Activated T-cell treated with anti-CD3 and anti-CD28 coated beads for 4 hours (primary cell): Measurements from ENCODE around the gene ACACB.
A peak's percentile ranks its signal among the peaks of the same experiment; 100 is the strongest.

Experiments used
- DNase-seq: peaks from one replicate; pipeline ENCODE4 v3.0.0-alpha.2; 2020

The ACACB gene

DNA sequence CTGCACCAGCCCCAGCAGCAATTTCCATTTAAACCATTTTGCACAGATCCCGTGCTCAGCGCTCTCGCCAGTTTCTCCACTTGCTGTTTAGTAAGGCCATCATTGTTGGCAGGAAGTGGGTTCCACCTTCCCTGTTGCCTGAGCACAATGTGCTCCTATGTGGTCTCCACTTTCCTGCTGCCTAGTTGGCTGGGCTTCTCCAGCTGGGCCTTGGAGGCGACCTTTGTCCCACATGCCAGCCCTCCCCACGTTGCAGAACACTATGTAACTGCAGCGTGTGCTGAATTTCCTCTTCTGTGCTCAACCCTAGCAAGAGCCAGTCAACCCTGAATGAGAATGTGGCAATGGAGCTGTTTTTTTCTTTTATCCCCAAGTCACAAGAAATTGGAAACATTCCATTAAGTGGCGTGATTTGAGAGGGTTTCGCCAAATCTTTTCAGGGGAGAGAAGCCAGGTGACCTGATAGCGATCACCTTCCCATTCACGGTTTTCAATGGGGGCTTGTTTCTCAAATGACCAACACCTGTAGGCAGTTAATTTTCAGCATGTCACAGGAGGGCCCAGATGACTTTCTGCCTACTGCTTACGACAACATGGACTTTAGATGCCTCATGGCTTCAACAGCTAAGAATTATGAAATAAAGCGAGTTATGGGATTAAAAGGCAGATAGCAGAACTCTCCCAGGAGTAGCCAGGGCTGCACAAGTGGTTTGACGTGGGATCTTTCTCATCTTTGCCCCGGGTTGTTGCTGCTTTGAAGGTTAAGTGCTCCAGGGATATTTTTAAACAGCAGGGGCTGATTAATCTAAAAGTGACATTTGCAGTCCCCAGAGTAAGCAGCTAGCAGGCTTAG is at the start of gene ACACB:
Gene ACACB, plus strand, starts transcription at position 830 of the 853 bp plus-strand sequence. CDS start 22,819 bp downstream, outside the sequence.
- no peak for DNase-seq

DNA sequence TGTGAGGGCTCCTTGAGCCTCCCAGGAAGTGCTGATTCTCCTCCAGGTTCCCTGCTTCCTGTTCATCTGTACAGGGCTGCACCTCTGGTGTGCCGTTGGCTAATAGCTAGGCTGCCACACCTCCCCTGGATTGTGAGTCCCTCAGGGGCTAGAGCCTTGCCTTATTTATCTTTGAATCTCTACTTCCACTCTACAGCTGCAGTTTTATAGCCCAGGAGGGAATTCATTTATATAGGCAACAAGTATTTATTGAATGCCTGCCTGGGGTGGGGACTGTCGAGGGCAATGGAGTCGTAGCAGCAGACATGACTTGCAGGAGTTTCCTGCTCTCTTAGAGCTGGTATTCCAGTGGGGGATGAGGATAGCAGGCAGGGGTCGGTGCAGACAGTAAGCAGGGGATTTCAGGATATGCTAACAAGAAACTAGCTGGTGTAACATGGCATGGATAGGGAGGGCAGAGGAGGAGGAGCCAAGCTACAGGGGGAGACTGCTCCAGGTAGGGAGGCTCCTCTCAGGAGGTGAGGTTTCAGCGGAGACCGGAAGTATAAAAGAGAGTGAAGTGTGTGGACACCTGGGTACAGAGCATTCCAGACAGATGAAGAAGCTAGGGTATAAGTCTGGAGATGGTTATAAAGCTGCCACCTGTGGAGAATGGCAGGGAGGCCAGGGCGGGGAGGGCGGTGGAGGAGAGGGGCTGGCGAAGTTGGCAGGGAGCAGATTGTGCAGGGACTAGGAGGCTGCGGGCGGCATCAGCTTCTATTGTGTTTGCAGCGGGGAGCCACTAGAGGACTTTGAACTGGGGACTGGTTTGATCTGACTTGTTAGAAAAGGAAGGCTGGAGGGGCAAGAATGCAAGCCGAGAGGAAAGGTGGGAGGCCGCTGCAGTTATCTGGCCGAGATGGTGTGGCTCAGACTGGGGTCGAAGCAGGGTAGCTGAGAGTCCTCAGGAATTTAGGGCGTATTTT is 46.8 kb upstream of the ACACB start:
- no peak for DNase-seq

DNA sequence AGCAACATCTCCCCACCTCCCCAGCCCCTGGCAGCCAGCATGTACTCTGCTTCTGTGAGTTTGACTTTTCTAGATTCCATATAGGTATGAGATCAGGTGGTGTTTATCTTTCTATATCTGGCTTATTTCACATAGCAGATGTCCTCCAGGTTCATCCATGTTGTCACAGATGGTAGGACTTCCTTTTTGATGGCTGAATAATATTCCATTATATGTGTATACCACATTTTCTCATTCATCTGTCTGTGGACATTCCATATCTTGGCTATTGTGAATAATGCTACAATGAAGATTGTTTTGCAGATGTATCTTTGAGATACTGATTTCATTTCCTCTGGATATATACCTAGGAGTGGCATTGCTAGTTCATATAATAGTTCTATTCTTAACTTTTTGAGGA is 41.5 kb upstream of the ACACB start:
- no peak for DNase-seq

DNA sequence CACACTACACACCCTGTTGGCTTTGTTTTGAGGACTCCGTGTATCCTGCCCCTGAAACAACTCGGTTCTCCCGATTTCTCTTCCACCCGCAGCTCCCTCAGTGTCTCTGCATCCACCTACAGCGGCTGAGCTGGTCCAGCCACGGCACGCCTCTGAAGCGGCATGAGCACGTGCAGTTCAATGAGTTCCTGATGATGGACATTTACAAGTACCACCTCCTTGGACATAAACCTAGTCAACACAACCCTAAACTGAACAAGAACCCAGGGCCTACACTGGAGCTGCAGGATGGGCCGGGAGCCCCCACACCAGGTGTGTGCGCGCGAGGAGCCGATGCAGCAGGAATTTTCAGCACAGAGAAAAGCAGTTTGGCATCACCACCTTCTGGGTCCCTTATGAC is 33.6 kb upstream of the ACACB start:
- DNase-seq = no peak

DNA sequence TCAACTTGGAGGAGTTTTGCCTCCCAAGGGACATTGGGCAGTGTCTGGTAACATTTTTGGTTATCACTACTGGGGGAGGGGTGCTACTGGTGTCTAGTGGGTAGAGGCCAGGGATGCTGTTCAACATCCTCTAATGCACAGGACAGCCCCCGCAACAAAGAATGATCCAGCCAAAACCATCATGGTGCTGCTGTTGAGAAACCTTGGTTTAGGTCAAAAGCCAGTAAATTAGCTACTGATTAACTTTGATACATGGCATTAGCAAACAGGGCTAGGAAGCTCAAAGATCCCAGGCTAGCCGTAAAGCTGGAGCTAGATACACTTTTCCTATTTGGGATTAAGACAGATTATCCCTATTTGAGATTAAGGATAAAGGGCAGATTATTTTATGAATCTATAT is 32.0 kb upstream of the ACACB start:
- no peak for DNase-seq

DNA sequence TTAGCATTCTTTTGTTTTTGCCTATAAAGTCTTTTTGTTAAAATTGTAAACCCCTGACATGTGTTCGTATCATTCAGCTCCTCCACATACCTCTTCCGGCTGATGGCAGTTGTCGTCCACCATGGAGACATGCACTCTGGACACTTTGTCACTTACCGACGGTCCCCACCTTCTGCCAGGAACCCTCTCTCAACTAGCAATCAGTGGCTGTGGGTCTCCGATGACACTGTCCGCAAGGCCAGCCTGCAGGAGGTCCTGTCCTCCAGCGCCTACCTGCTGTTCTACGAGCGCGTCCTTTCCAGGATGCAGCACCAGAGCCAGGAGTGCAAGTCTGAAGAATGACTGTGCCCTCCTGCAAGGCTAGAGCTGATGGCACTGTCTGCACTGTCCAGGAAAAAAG is 30.8 kb upstream of the ACACB start:
- DNase-seq = no peak

DNA sequence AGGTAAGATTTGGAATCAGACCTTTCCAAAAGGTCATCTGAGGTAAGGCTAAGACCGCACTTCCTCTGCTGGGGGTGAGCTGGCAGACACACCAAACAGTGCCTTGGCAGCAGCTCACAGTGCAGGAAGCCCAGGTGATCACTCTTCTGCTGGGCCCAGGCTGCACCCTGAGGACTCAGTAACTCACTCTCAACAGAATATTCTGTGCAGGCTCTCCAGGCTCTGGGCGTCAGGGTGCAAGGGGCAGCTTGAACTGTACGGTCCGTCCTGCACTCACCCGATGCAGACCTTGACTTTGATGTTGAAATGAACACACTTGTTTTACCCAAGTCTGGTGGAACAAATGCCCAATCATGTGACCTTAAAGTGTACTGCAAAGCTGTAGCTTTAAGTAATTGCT is 29.1 kb upstream of the ACACB start:
- DNase-seq = no peak

DNA sequence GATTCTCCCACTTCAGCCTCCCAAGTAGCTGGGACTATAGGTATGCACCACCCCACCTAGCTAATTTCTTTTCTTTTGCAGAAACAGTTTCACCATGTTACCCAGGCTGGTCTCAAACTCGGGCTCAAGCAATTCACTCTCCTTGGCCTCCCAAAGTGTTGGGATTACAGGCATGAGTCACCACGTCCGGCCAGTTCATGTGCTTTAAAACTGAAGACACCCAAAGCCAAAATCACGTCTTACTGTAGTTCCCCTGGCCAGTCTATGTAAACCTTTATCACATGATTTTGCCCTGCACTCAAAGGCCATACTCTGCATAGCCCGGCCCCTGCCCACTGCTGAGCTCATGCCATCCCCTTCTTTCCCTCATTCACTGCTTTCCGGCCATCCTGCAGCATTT is 27.6 kb upstream of the ACACB start:
- no peak for DNase-seq

DNA sequence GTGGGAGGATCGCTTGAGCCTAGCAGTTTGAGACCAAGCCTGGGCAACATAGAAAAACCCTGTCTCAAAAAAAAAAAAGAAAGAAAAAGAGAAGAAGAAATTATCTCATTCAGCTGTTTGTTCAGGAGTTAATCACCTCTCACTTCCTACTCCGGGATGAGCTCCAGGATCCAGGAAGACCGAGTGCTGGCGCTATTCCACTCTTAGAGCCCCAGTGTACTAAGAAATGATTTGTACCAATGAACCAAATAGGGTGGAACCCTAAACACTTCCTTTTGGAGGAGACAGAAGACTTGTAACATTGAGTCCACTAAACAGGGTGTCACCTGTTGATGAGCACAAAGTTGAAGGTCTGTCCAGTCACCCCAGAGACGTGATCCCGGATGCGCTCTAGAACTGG is 26.7 kb upstream of the ACACB start:
- no peak for DNase-seq

DNA sequence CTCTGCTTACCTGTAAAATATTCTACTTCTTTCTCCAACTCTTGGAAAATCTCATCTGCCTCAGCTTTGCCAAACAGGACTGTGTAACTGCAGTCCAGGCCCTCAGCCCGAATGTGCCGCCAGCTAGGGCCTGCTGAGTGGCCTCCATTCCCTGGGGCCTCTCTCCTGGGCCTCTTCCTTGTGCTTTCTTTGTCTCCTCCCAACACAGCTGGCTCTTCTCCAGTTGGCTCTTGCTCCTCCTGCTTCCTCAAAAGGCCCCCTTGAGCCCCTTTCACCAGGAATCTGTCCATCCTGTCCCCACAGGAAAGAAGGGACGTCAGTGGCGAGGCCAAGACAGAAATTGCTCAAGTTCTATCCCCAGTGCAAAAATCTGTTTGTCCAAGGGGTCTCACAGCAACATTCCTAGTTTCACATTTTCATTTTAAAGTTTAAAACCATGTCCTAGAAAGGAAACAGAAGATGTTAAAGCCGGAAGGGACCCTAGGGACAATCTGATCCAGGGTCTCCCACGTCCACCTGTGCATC is 23.8 kb upstream of the ACACB start:
- DNase-seq = no peak

DNA sequence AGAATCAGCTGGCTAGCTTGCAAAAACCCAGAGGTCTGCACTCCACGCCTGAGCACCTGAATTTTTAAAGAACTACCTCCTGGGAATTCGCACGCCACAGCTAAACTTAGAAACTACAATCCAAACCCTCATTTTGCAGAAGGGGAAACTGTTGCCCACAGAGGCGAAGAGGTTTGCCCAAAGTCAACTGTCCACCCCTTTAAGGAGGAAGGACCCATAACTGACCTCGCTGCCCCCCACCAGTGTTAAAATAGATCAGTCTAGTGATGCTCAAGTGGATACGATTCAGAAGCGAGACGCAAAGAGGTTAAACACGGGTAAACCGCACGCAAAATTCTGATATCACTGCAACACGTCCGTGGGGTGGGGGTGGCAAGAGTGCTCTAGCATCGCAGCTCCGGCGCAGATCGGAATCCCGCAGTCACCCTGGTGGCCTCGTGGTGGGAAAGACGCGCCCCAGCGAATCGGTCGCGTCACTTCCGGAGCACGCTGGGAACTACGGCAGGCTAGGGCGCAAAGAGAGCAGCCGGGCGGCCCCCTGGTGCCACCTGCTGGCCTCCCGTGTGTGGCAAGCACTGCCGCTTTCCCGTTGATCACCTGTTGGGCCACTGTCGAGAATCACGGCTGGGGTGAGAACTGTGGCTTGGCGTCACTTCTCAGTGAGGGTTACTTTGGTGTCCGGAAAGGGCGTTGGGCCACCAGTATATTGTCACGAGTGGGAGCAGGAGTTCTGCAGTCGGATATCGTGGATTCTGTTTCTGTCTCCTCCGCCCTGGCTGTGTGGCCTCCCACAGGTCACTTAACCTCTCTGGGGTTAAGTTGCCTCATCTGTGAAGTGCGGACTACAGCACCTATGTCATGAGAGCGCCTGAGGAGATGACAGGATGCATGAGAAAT is 23.1 kb upstream of the ACACB start, which contains the start of gene ALKBH2:
Gene ALKBH2, minus strand, starts transcription at position 451 of the 897 bp plus-strand sequence. CDS start 686 bp downstream, outside the sequence.
- DNase-seq = peak; percentile 89

DNA sequence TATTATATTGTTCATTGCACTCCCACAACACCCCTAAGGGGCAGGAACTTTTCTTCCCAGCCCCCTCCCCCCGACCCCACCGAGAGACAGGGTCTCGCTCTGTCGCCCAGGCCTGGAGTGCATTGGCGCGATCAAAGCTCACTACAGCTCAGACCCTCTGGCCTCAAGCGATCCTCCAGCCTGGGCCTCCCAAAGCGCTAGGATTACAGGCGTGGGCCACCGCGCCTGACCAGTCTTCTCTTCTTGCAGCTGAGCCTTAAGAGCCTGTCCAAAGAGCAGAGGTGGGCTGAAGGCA is 19.3 kb upstream of the ACACB start:
- DNase-seq = no peak

DNA sequence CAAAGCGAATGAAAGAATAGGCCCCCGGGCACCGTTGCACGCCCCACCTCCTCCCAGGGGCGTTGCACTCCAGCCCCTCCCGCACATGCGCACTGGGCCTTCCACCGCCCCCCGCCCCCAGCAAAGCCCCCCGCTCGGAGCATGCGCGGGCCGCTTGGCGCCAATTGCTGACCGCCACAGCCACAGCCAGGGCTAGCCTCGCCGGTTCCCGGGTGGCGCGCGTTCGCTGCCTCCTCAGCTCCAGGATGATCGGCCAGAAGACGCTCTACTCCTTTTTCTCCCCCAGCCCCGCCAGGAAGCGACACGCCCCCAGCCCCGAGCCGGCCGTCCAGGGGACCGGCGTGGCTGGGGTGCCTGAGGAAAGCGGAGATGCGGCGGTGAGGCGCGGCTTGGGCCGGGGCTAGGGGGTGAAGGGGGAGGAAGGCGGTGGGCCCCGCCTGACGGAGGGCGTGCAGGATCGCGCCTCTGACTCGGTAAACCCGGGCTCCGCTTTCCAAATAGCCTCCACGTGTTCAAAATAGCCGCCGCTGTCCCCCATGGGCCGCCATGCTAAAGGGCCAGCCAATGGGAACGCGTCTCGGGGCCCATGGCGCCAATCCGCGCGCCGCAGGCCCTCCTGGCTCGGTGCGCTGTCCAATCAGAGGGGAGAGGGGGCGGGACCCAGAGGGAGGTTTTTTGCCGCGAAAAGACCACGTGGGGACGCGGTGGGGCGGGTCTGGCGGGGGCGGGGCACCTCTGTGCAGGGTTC is 18.8 kb upstream of the ACACB start, which contains the start of gene UNG:
Gene UNG, plus strand, starts transcription at position 163 of the 748 bp plus-strand sequence. Its CDS starts 83 bp downstream, at position 246.
- peak; percentile 97 for DNase-seq

DNA sequence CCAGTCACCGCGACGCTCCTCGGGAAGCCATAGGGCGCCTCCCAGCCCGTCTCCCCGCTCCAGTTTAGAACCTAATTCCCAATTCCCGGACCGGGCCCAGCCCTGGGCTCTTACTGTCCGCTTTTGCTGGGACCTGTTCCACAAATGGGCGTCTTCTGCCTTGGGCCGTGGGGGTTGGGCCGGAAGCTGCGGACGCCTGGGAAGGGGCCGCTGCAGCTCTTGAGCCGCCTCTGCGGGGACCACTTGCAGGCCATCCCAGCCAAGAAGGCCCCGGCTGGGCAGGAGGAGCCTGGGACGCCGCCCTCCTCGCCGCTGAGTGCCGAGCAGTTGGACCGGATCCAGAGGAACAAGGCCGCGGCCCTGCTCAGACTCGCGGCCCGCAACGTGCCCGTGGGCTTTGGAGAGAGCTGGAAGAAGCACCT is 18.2 kb upstream of the ACACB start:
- no peak for DNase-seq

DNA sequence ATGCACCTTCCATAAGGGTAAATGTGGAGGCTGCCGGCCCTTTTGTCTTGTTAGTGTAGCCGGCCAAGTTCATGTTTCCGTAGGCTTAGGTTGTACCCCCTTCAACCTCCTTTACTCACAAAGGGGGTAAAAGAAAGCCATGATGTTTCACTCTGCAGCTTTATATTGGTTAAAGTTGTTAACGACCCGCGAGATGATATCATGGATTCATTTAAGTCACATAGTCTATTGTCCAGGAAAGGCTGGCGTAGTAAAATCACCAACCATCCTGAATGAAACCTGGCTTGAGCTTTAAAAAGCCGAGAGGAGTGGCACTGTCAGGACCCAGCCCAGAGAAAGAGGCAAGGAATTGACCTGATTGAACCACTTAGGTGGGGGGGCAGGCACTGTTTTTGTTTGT is 17.7 kb upstream of the ACACB start:
- no peak for DNase-seq

DNA sequence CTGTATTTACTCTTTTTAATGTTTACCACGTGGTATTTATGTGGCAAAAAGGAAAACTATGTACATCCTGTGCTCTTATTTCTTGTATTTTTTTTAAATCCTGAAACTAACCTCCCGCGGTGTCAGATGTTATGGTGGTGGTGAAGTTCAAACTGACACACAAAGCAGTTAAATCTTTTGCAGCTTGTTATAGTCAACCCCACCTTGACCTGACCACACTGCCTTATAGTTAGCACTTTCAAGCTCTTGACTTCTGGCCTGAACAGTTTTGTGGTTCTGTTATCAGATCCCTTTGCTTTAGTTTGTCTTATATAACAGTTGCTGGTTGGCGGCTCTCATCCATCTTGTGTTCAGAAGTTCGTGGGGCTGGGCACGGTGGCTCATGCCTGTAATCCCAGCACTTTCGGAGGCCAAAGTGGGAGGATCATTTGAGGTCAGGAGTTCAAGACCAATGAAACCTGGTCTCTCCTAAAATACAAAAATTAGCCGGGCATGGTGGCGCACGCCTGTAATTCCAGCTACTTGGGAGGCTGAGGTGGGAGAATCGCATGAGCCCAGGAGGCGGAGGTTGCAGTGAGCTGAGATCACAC is 16.9 kb upstream of the ACACB start:
- DNase-seq = no peak

DNA sequence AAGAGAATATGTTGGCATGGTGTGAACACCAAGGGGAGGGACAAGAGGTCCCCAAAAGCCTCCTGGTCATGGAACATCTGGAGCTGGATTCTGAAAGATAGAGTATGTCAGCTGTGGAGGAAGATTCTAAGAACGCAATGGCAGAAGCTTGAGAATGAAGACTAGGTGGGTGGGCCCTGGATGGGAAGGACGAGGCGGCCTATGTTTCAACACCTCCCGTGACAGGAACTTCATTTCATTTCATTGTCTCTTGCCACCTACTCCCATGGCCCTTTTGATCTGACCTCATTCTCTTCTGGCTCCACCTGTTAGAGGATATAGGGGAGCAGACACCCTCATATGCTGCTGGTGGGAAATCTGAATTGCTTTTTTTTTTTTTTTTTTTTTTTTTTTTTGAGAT is 15.6 kb upstream of the ACACB start:
- no peak for DNase-seq

DNA sequence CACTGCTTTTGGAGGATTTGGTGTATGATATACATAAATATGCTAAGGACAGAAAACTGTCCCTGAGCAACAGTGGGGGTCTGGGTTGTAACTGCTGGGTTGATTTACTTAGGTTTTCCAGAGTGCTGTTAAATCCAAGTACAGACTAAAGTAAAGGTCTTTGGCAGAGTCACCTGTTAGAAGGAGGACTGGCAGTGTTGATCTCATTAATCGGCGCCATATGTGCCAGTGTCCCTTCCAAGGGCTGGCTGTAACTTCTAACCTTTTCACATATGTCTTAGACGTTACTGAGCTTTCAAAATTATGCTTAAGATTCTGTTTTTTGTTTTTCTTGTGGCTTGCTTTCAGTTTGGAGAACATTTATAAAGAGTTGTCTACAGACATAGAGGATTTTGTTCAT is 13.9 kb upstream of the ACACB start:
- no peak for DNase-seq

DNA sequence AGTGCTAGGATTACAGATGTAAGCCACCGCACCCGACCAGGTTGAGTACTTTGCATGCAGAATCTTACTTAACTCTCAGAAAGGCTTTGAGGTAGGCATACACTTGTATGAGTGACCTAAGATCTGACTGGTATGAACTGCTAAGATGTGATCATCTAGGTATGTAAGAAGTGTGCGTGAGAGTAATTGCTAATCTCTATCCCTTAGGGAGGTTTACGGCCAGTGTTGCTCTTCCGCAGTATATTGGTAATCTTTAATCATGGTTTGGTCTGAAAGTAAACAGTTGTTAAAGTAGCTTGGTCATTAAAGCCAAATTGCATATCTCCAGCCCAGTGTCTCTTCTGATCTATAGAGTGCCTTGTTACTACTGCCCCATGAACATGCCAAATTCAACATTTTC is 11.2 kb upstream of the ACACB start:
- no peak for DNase-seq

DNA sequence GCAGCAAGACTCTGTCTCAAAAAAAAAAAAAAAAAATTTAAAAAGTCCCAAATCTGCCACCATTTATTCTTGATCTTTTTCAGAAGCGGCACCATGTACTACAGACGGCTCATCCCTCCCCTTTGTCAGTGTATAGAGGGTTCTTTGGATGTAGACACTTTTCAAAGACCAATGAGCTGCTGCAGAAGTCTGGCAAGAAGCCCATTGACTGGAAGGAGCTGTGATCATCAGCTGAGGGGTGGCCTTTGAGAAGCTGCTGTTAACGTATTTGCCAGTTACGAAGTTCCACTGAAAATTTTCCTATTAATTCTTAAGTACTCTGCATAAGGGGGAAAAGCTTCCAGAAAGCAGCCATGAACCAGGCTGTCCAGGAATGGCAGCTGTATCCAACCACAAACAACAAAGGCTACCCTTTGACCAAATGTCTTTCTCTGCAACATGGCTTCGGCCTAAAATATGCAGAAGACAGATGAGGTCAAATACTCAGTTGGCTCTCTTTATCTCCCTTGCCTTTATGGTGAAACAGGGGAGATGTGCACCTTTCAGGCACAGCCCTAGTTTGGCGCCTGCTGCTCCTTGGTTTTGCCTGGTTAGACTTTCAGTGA is 6.5 kb upstream of the ACACB start:
- DNase-seq = no peak

DNA sequence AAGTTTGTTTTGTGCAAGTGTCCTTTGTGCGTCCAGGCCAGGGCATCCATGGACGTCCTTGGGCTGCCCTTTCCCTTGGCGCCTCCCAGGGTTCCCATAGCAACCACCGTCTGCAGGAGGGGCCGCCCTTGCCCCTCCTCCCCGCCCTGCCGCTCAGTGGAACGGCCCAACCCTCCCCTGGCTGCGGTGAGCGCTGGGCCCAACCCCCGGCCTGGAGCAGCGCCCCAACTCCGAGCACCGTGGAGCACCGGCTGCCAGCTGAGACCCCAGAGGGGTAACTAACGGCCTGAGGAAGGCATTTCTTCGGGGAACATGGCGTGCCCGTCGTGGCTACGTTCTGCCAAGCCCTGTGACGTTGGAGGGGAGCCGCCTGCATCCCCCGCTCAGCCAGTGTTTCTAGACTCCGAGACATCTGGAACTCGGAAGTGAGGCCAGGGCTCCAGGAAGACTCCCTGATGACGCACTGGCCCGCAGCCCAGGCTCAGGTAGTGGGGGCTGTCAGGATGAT is 5.3 kb upstream of the ACACB start:
- peak; percentile 24 for DNase-seq
